K562 (cell line): ENCODE data around the gene GLRA1.

ENCODE experiments used
- KLF13 ChIP-seq: fragments of 450-650 bp; IDR thresholded peaks from 2 replicates; pipeline ENCODE4 v1.6.1; 2016; ENCODE audit warnings: missing genetic modification characterization, low read depth, mild to moderate bottlenecking, missing compliant biosample characterization, moderate library complexity, borderline replicate concordance
- ZNF197 ChIP-seq: fragments of 200-800 bp; sonication (Bioruptor generic); IDR thresholded peaks from 2 replicates; pipeline ENCODE4 v1.6.1; 2016; ENCODE audit warnings: low read depth, missing genetic modification characterization, missing compliant biosample characterization
- TF ChIP-seq, protein P1 (sequence below), 3 experiments: IDR thresholded peaks in 2 of 3; conservative IDR thresholded peaks in 1 of 3; 2 replicates each; pipeline ENCODE4 v1.5.1; 2011 to 2012; ENCODE audit warnings: low read length in 3 of 3, mild to moderate bottlenecking in 3 of 3, control low read depth in 2 of 3, improper control_type of control experiment in 1 of 3, inconsistent platforms in 1 of 3, low read depth in 1 of 3, mixed read lengths in 1 of 3, moderate library complexity in 1 of 3; ENCODE audit not compliant: insufficient read depth in 2 of 3

- TF ChIP-seq, protein P1, sequence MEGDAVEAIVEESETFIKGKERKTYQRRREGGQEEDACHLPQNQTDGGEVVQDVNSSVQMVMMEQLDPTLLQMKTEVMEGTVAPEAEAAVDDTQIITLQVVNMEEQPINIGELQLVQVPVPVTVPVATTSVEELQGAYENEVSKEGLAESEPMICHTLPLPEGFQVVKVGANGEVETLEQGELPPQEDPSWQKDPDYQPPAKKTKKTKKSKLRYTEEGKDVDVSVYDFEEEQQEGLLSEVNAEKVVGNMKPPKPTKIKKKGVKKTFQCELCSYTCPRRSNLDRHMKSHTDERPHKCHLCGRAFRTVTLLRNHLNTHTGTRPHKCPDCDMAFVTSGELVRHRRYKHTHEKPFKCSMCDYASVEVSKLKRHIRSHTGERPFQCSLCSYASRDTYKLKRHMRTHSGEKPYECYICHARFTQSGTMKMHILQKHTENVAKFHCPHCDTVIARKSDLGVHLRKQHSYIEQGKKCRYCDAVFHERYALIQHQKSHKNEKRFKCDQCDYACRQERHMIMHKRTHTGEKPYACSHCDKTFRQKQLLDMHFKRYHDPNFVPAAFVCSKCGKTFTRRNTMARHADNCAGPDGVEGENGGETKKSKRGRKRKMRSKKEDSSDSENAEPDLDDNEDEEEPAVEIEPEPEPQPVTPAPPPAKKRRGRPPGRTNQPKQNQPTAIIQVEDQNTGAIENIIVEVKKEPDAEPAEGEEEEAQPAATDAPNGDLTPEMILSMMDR (IDR thresholded peaks at IDR 0.05 in 2 of 3, conservative IDR thresholded peaks at IDR 0.05 in 1 of 3; ENCODE audit: insufficient read depth in 2 of 3, low read depth in 1 of 3, low read length in 3 of 3) = no peak
- TF ChIP-seq KLF13 (tag) = no peak
- no peak for TF ChIP-seq ZNF197 (CRISPR knock-in tag)
Observed at GRCh38 chr5:151862811-151863472, 61.7 kb downstream of the GLRA1 start.
